K562 (cell line): ENCODE data around the gene DLGAP1. TPM values are rescaled to one million over a fixed set of nuclear protein-coding genes. Genes with fewer than 3 reads are reported as not detected.
A peak's percentile ranks its signal among the peaks of the same experiment; 100 is the strongest.

Source experiments
- ATAC-seq: fragments of 200-7000 bp; cut with Tn5 transposase; 3 replicates; pipeline ENCODE4 v1.9.1; 2020; ENCODE audit warnings: moderate library complexity
- BruUV-seq: library from RNA; stranded (reverse); fragments of 400-500 nt; replicated peaks from 2 replicates; lab custom pipeline; 2021; lab: Mats Ljungman, UMichigan
- CTCF ChIA-PET: fragments of 300-600 bp; formaldehyde crosslinking; extraction: SDS; loops from one replicate; lab custom pipeline; 2021; ENCODE audit warnings: low intra/inter-chr PET ratio; lab: Yijun Ruan, JAX
- POLR2A ChIA-PET: fragments of 300-600, 350-650 bp; sonication (Branson Sonifier 250); formaldehyde crosslinking; extraction: SDS; loops from one replicate; lab custom pipeline; 2021; ENCODE audit warnings: antibody characterized with exemption, inconsistent platforms; lab: Yijun Ruan, JAX
- DNase-seq, 4 experiments: peaks; one replicate each; pipeline versions ENCODE4 v3.0.0 to v3.0.0-alpha.2; 2011 to 2018; ENCODE audit warnings: low spot score in 3 of 4, mixed read lengths in 3 of 4; ENCODE audit errors: extremely low read depth in 1 of 4
- FAIRE-seq: peaks from 2 replicates; lab custom pipeline; 2011; peaks lifted over from hg19 to GRCh38; lab: Jason Lieb, UNC
- H2AFZ ChIP-seq: 2 replicates; pipeline ENCODE4 v1.6.0; 2011; ENCODE audit warnings: low read depth, low read length, control low read depth, inconsistent platforms
- H3K27ac ChIP-seq: fragments of 200-600 bp; 3 replicates; pipeline ENCODE4 v1.8.0; 2011; ENCODE audit warnings: low read depth, mild to moderate bottlenecking, control low read depth, inconsistent platforms, low read length, moderate library complexity, mixed read lengths; ENCODE audit errors: extremely low read depth
- H3K27me3 ChIP-seq, 2 experiments: fragments of 300-600 bp in 1 of 2; 2 replicates in 1 of 2; 3 replicates in 1 of 2; pipeline versions ENCODE4 v1.6.0 to v1.8.0; 2011; ENCODE audit warnings: inconsistent platforms in 2 of 2, low read length in 2 of 2, mild to moderate bottlenecking in 1 of 2, mixed read lengths in 1 of 2, moderate library complexity in 1 of 2; ENCODE audit not compliant: control insufficient read depth in 2 of 2, insufficient read depth in 2 of 2
- H3K36me3 ChIP-seq: fragments of 300-600 bp; 3 replicates; pipeline ENCODE4 v1.8.0; 2011; ENCODE audit warnings: mild to moderate bottlenecking, low read length, inconsistent platforms; ENCODE audit not compliant: control insufficient read depth, insufficient read depth
- H3K4me1 ChIP-seq, 2 experiments: fragments of 200-600 bp in 1 of 2; replicated peaks in 1 of 2; 2 replicates in 1 of 2; 3 replicates in 1 of 2; pipeline versions ENCODE4 v1.5.1 to v1.8.0; 2011; ENCODE audit warnings: inconsistent platforms in 2 of 2, low read length in 2 of 2, mild to moderate bottlenecking in 1 of 2, mixed read lengths in 1 of 2, moderate library complexity in 1 of 2; ENCODE audit not compliant: control insufficient read depth in 2 of 2, insufficient read depth in 2 of 2
- H3K4me2 ChIP-seq: 2 replicates; pipeline ENCODE4 v1.6.1; 2011; ENCODE audit warnings: low read length, control low read depth, inconsistent platforms, mixed read lengths; ENCODE audit not compliant: insufficient read depth
- H3K4me3 ChIP-seq: fragments of 200-600 bp; sonication (generic), shearing (Covaris generic); 2 replicates; pipeline ENCODE4 v1.5.1; 2016; ENCODE audit warnings: control low read depth, inconsistent platforms
- H3K79me2 ChIP-seq: fragments of 200-600 bp; 3 replicates; pipeline ENCODE4 v1.8.0; 2011; ENCODE audit warnings: low read length, inconsistent platforms; ENCODE audit not compliant: control insufficient read depth, insufficient read depth
- H3K9ac ChIP-seq, 2 experiments: 2 replicates each; pipeline versions ENCODE4 v1.6.0 to v1.6.1; 2011; ENCODE audit warnings: low read depth in 2 of 2, low read length in 2 of 2, control low read depth in 1 of 2, inconsistent platforms in 1 of 2, mild to moderate bottlenecking in 1 of 2, mixed read lengths in 1 of 2; ENCODE audit not compliant: insufficient read depth in 1 of 2
- H3K9me1 ChIP-seq: one replicate; pipeline ENCODE4 v1.6.0; 2011; ENCODE audit warnings: inconsistent platforms, mild to moderate bottlenecking, low read length, moderate library complexity; ENCODE audit not compliant: control insufficient read depth, insufficient read depth
- H3K9me3 ChIP-seq: replicated peaks from 2 replicates; pipeline ENCODE4 v1.5.1; 2011; ENCODE audit warnings: low read depth, low read length, inconsistent platforms; ENCODE audit not compliant: control insufficient read depth, insufficient read depth
- H4K20me1 ChIP-seq: replicated peaks from 2 replicates; pipeline ENCODE4 v1.6.1; 2011; ENCODE audit warnings: low read length, inconsistent platforms, mixed read lengths; ENCODE audit not compliant: control insufficient read depth, insufficient read depth
- ETS1 ChIP-seq: conservative IDR thresholded peaks from 2 replicates; pipeline ENCODE4 v1.6.1; 2011; ENCODE audit warnings: low read depth, mild to moderate bottlenecking, low read length; ENCODE audit not compliant: control insufficient read depth
- GABPA ChIP-seq: fragments of 200-800 bp; sonication (Bioruptor generic); conservative IDR thresholded peaks from 2 replicates; pipeline ENCODE4 v1.6.1; 2016; ENCODE audit warnings: low read depth, missing genetic modification characterization, missing compliant biosample characterization
- TFE3 ChIP-seq: fragments of 450-650 bp; formaldehyde crosslinking; IDR thresholded peaks from 2 replicates; pipeline ENCODE4 v1.4.0; 2020; ENCODE audit warnings: mild to moderate bottlenecking, mixed read lengths
- YY1 ChIP-seq, 3 experiments: IDR thresholded peaks; 2 replicates each; pipeline ENCODE4 v1.6.1; 2011; ENCODE audit warnings: low read length in 2 of 3, mild to moderate bottlenecking in 2 of 3, moderate library complexity in 2 of 3, borderline replicate concordance in 1 of 3, control low read depth in 1 of 3, low read depth in 1 of 3; ENCODE audit not compliant: insufficient read depth in 3 of 3, insufficient replicate concordance in 2 of 3, control insufficient read depth in 1 of 3, insufficient read length in 1 of 3; ENCODE audit errors: extremely low read depth in 1 of 3
- WGBS: fragments of 100-300 bp; shearing (Covaris generic); methylation state at CpG from one replicate; pipeline ENCODE4 v1.1.6; 2016; ENCODE audit warnings: low coverage, mixed read lengths; ENCODE audit not compliant: insufficient coverage; ENCODE audit errors: missing lambda C conversion rate; 5-methylcytosine and 5-hydroxymethylcytosine counted together
- in situ Hi-C: fragments of 300-500 bp; cut with MboI; formaldehyde crosslinking; loops from 4 replicates; pipeline ENCODE4 v1.15.0; 2018; ENCODE audit warnings: inconsistent platforms, mixed read lengths
- intact Hi-C: fragments of 100-400 bp; cut with micrococcal nuclease; formaldehyde crosslinking; loops from 2 replicates; pipeline ENCODE4 v1.14.2; 2022
- polyA plus RNA-seq, 8 experiments: library from polyadenylated mRNA; depleted of rRNA in 4 of 8; stranded (reverse) in 5 of 8; unstranded in 3 of 8; fragments of >200 nt; fragmentation: Nextera tagmentation in 2 of 8; fragmentation: Illumina TruSeq in 1 of 8; extraction: Ambion mirVana in 2 of 8; extraction: Trizol in 1 of 8; gene quantifications; 2 replicates each; pipeline versions ENCODE4 v1.2.1 to v1.2.3, GENCODE V29; 2011 to 2014; ENCODE audit warnings: inconsistent platforms in 1 of 8, missing spikeins in 1 of 8
- total RNA-seq, 7 experiments: library from RNA; depleted of rRNA in 6 of 7; stranded (reverse); fragments of >200 nt in 6 of 7; fragmentation: Illumina TruSeq in 2 of 7; extraction: Trizol in 2 of 7; gene quantifications; 2 replicates each; pipeline versions ENCODE4 v1.2.1 to v1.2.3, GENCODE V29; 2011 to 2021; ENCODE audit warnings: low replicate concordance in 1 of 7

DLGAP1 gene
- total and polyA plus RNA-seq, 9 of the 15 experiments (the other 6 are each of a cell fraction or from before 2014, with no cell fraction given) = 0.04 to 0.22 (median 0.08) TPM

- Histone ChIP-seq H3K9me1 (no peaks in the 10 kb centered on the region), H4K20me1 (no peaks in the 10 kb centered on the region; the same call in 1 of the 2 replicates), H3K4me1 (peaks cover 0 to 11% of the 10 kb centered on the region in 2 experiments; a peak in 1 of 5 replicates), H3K9me3 (no peaks in the 10 kb centered on the region), H3K79me2 (no peaks in the 10 kb centered on the region), H3K27ac (no peak overlapping the region), H3K27me3 (peaks cover 12 to 29% of the 10 kb centered on the region in 2 experiments; a peak in 4 of 5 replicates), H3K36me3 (no peaks in the 10 kb centered on the region), H3K4me3 (no peak overlapping the region), H2AFZ (no peak overlapping the region; the same call in 1 of the 2 replicates), H3K9ac (no peak overlapping the region), H3K4me2 (no peak overlapping the region)
- in situ Hi-C loops (no loop called here), intact Hi-C loops (no loop called here)
- CTCF ChIA-PET = no interaction called here
- FAIRE-seq (no peak), DNase-seq (no peak), ATAC-seq (no peak; the same call in 1 of the 3 replicates)
- BruUV-seq = no TSS peak
- 33% methylated on average over 19 of the region's 19 CpGs for WGBS
- POLR2A ChIA-PET = interaction anchor here (0.7 kb wide), 1 partner anchor 25 kb away, joined by 3 read pairs; no protein-coding TSS in a partner anchor
- TF ChIP-seq YY1 (IDR thresholded peaks at IDR 0.05; ENCODE audit: borderline replicate concordance in 1 of 3, control insufficient read depth in 1 of 3, extremely low read depth in 1 of 3, insufficient read depth in 3 of 3, insufficient read length in 1 of 3, insufficient replicate concordance in 2 of 3, low read depth in 1 of 3, low read length in 2 of 3) (peak in 1 of 3 experiments; percentile 19), GABPA (tag) (peak; percentile 58), TFE3 (CRISPR knock-in tag) (no peak), ETS1 (0 out of 2 replicates have a peak, but pooled peaks have one; percentile 20)
Observed at GRCh38 chr18:3879836-3880120, 575.3 kb downstream of the DLGAP1 start.
